GM19328 (cell line): ENCODE results near the gene TAS2R10.
"Not testable (repeated sequence)": the region's sequence is repeated elsewhere in the genome, so short reads cannot be mapped to it uniquely, and the experiment has no call there.

ENCODE experiments used
- ATAC-seq: cut with Tn5 transposase; IDR thresholded peaks from one replicate; pipeline ENCODE4 v1.9.1; 2021; ENCODE audit warnings: mild to moderate bottlenecking, moderate library complexity; ENCODE audit not compliant: unreplicated experiment

The TAS2R10 gene, protein sequence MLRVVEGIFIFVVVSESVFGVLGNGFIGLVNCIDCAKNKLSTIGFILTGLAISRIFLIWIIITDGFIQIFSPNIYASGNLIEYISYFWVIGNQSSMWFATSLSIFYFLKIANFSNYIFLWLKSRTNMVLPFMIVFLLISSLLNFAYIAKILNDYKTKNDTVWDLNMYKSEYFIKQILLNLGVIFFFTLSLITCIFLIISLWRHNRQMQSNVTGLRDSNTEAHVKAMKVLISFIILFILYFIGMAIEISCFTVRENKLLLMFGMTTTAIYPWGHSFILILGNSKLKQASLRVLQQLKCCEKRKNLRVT

DNA sequence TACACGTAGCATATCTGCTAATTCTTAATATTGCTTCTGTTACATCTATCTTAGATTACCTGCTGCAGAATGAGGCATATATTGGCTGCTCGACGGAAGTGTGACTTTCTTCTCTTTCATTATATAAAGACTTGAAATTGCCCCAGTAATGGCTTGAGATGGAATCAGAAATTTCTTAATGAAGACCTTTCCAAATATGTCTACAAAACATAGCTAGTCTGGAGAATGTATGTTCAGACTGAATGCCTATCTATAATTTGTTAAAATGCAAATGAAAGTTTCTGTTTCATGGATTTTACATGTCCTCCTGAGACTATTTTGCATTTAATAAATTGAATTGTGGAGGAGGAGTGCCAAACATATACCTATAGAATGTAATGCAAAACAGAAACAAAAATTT lies at the start of gene TAS2R10:
Gene TAS2R10 (minus strand): TSS at position 101 of the 400 bp plus-strand sequence. CDS start 89 bp downstream, at position 12.
- no peak for ATAC-seq

DNA sequence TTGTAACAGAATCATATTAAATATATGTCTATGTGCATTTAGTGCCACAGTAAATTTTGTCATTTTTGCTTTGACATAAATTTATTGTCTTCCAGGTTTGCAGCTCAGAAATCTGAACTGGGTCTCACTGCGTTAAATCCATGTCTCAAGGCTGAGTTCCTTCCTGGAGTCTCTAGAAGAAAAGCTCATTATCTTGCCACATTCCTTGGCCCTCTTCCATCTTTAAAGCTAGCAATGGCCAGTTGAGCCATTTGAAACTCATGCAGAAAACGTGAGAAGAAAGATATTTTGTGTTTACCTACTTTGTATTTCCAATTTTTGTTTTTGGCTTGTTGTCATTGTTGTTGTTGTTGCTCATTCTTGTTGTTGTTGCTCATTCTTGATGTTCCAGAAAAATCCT lies 47.2 kb upstream of the TAS2R10 start:
- no peak for ATAC-seq

DNA sequence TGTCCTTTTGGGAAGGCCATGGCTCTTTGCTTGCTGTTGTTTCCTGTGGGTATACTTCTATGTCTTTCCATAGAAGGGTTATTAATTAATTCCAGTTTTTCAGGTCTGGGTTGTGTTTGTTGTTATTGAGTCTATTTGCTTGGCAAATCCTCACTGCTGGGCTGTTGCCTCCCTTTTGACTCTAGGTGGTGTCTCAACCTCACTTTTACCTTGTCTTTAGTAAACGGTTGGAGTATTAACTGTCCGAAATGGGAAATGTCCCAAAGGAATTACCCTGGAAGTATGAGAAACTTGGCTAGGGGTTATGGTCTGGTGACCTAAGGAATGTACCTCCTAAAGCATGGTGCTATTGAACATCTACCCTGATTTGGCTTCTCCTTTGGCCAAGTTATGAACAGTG lies 41.2 kb upstream of the TAS2R10 start:
- no peak for ATAC-seq

DNA sequence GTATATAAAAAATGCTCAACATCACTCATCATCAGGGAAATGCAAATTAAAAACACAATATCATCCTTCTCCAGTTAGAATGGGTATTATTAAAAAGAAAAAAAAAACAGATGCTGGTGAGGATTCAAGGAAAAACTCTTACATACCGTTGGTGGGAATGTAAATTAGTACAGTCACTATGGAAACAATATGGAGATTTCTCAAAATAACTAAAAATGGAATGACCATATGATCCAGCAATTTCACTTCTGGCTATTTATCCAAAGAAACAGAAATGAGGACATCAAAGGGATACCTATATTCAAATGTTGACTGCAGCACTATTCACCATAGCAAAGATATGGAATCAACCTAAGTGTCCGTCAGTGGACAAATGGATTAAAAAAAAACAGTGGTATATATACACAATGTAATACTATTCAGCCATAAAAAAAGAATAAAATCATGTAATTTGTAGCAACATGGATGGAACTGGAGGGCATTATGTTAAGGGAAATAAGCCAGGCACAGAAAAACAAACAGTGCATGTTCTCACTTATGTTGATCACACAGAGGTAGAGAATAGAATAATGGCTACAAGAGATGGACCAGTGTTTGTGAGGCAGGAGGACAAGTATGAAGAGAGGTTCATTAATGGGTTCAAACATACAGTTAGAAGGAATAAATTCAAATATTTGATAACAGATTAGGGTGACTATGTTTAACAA lies 37.5 kb upstream of the TAS2R10 start:
- ATAC-seq: no peak

DNA sequence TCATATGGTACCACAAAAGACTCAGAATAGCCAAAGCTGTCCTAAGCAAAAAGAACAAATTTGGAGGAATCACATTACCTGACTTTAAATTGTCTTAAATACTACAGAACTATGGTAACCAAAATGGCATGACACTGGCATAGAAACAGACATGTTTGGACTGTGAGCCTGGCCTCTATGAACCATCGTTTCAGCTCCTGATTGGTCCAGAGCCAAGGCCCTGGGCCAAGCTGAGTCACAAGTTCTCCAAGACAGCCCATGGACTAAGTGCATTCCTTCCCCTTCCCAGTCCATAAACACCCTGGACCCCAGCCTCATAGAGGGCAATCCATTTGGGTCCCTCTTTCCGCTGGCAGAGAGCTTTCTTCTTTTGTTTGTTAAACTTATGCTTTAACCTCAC lies 35.2 kb upstream of the TAS2R10 start:
- ATAC-seq: no peak

DNA sequence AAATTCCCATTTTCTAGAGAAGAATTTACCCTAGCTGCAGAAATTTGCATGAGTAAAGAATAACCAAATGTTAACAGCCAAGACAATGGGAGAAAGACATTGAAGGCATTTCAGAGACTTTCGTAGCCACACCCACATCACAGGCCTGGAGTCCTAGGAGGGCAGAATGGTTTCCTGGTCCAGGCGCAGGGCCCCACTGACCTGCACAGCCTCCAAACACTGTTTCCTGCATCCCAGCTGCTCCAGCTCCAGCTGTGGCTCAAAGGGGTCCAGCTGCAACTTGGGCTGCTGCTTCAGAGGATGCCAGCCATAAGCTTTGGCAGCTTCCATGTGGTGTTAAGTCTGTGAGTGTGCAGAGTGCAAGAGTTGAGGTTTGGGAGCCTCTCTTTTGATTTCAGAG lies 29.6 kb upstream of the TAS2R10 start:
- no peak for ATAC-seq

DNA sequence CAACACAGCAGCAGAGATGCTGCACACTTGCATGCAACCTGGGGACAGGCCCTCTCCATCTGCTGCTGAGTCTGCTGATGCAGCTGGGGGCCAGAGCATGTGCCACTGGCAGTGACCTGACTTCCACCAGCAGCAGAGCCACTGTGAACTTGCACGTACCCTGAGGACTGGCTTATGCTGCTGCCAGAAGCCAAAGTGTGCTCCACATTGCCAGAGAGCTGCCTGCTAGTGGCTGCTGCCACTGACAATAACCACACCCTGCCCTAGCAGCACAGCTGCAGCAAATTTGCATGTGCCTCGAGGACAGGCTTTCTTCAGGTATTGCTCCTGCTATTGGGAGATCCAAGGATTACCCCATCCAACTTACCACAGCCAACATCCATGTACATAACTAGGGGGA lies 27.6 kb upstream of the TAS2R10 start:
- ATAC-seq: no peak

DNA sequence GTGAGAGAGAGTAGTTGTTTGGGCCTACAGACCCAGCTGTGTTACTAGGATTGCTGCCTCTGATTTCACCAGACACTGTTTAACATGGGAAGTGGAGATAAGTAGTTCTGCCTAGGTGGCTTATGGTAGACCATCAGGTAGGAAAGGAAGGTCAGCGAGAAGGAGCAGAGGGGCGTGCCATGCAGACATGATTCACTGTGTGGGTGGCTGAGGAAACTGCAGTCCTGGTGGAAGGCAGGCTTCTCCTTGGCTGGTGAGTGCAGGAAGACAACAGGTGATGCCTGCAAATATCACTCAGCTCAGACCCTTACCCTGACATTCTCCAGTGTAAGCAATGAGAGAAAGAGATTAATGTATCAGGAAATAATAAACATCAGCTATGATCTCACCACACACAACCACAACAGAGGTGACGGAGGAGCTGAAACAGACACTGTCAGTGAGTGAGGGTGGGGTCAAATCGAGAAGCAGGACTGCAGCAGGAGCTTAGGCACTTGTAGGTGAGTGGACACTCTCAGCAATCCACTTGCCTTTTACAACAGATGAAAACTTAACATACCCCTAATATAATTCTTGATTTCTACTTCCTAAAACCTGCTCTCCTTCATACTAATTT lies 25.2 kb upstream of the TAS2R10 start:
- no peak for ATAC-seq

DNA sequence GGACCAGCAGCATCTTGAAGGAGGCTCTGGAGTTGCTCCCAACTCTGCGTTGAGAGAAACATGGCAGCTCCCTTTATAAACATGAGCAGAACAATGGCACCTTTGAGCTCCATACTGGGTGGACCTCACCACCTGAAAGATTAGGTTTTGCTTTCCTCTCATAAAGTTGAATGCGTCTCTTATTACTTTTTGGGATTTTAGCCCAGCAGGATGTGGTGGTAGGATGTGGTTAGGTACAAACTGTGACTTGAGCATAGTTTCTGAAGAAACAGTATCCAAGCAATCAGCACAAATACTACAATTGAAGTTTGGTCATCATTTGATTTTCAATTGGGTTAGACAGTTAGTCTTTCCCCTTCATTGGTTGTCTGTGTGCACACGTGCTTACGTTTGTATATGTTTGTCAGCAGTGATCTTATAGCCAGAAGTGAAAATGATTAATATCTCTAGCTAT lies 23.3 kb upstream of the TAS2R10 start, which contains the start of gene PRR4:
Gene PRR4 (minus strand): TSS at position 51 of the 454 bp plus-strand sequence. CDS start 38 bp downstream, at position 13.
- ATAC-seq: no peak

DNA sequence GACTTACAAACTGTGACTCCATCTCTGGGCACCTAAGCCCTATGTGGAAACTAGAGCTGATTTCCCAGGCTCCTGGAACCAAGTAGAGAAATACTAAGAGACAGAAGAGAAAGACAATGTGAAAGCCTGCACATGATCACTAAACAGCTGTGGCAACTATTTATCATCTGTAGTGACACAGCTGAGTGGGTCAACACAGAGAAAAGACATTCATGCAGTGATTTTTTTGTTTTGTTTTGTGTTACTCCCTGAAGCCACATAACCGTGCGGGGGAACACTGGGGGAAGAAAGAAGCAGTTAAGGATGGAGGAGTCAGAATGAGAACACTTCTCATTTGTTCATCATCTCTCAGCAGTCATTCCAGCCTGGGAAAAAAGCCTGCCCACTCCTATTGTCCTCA lies 21.6 kb upstream of the TAS2R10 start:
- no peak for ATAC-seq

DNA sequence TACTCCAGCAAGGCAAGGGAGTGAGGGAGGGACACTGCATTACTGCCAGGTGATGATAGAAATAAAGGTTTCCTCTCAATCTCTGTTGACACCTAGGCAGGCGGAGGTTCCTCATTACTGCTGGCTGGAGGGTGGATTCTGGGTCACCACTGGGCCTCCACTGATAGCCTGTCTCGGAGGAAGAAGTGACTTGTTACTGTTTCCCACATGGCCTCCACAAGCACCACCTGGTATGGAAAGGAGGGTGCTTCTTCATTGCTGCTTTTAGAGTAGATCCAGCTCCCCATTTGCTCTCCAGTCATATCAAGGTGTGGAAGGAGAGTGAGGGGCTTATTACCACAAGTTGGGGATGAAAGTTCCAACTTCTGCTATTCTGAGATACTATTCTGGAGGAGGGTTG lies 16.7 kb upstream of the TAS2R10 start:
- no peak for ATAC-seq

DNA sequence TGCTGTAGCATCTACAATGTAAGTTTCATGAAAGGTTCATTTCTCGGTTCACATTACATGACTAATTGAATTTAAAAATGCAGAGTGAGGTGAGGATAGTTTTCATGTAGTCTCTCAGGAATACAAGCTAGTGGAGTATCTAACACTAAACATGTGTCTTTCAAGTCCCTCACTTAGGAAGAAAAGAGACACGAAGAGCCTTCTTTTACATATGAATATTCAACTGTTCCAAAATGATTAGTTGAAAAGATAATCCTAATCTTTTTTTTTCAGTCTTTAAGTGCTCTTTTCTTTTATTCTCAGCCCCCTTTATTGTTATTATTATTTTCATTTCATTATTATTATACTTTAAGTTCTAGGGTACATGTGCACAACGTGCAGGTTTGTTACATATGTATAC lies 12.3 kb upstream of the TAS2R10 start:
- ATAC-seq: no peak

DNA sequence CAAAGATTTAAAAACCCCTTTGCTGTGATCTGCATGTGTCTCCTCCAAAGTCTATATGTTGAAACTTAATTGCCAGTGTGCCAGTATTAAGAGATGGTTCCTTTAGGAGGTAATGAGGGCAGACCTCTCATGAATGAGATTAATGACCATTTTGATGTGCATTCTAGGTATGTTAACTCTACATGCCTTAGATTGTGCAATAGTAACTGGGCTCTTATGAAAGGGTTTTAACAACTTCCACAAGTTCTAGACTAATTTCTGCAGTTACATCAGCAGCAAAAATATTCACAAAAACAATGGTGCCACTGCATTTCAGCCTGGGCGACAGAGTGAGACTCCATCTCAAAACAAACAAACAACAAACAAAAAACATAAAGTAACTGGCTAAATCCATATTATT lies 3.8 kb upstream of the TAS2R10 start:
- ATAC-seq: no peak

DNA sequence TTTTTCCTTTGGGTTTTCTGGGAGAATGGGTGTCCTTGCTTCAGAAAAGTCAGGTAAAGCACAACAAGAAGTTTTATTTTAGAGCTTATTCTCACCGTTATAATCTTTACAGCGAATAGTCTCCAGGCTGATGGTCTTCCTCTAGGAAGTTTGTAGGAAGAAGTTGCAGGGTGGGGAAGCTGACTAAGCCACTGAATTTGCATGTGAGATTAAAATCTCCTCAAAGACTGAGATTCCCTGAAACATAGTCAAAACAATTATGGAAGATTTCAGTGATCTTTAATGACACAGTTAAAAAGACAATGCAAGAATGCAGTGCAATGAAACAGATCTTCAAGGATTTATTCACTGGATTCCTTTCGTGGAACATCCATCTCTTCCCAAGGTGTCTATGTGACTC lies 1.2 kb downstream of the TAS2R10 start:
- ATAC-seq: no peak

DNA sequence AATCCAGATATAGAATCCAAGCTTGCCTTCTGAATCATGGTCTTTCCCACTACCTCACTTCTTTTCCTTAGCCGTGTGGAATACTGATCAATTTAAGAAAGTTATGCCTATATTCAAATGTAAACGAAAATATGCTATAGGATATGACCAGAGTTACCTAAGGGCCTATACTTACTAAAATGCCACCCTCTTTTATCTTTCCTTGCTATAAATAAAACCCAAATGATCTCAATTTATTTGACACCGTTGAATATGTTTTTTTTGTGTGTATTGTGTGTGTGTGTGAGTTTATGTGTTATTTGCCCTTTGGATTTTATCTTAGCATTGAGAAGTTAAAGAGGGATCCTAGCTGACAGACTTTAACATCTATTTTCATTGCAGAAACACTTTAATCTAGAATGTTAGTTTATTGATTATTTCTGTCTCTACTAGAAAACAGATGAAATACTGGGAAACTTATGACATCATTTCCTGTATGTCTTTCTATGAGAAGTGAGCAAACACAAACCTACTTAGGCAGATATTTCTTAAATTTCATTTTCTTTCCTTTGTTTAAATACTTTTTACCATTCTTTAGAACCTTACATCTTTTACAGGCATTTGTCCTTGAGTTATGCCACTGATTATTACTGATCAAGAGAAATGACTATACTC lies 14.1 kb downstream of the TAS2R10 start:
- no peak for ATAC-seq

DNA sequence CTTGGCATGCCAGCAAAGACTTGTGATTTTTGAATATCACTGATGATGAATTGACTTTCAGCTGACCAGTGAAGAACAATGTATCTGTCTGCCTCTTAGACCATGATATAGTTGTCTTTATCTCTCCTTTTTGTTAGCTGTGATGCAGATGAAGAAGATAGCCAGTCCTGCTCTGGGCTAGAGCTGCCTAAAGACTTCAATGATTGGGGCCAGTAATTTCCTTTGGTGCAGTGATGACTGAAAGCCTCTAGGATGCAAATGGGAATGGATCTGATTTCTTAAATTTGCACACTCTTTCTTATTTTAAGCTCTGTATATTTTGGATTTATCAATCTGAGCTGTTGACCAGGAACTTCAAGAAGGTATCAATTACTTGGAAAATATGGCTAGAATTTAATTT lies 16.1 kb downstream of the TAS2R10 start, which contains the start of gene TAS2R9:
Gene TAS2R9 (minus strand): TSS at position 101 of the 400 bp plus-strand sequence. CDS start 93 bp downstream, at position 8.
- ATAC-seq: no peak

DNA sequence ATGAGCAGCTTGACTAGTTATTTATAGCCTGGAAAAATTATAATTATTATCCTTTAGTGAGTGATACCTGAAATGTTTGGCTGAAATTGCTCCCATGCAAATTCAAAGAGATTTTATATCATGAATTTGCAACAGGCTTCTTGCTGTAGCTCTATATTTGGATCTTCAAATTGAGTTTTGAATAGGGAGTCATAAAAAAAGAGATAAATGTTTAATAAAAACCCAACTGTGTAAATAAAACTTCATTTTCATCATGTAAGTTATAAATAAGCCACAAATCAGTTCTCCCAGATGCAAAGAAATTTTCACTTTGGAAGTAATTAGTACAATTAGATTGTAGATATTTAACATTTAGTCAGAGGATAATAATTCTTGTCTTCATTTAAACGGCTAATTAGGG lies 19.0 kb downstream of the TAS2R10 start, which contains the start of gene TAS2R8:
Gene TAS2R8 (minus strand): TSS at position 101 of the 400 bp plus-strand sequence. CDS start 306 bp downstream, outside the sequence.
- ATAC-seq: no peak

DNA sequence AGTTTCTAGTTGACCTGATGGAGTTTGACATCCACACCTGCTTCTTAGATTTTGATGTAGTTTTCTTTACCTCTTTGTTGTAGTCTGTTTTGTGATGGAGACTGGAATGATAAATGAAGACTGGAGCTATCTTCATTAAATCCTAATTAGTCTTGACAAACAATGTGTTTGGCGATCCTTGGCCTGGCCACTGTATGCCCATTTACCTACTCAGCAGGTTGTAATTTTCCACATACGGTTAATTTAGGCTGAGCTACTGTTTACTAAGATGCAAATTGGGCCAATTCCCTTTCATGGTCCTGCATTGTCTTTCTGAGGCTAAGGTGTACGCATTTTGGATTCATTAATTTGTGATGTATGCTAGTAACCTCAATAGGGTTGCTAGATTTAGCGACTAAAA lies 23.6 kb downstream of the TAS2R10 start, which contains the start of gene TAS2R7:
Gene TAS2R7 (minus strand): TSS at position 41 of the 400 bp plus-strand sequence. CDS start 57 bp downstream, outside the sequence.
- no peak for ATAC-seq

DNA sequence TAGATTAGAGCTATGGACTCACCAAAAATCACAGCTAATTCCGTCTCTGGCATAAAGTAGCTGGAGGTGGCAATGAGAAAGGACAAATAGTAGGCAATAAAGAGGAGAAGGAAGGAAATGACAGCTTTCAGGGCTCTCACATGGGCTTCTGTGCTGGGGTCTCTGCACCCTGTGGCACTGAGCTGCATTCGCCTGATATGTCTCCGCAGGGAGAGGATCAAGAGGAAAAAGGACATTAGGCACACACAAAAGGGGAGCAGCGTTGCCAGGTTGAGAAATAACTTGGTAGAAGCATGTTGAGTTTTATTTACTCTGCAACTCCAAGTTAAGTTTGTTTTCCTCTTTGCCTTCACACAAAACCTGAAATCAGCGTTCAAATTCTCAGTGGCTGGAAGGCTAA lies 24.4 kb downstream of the TAS2R10 start:
- no peak for ATAC-seq

DNA sequence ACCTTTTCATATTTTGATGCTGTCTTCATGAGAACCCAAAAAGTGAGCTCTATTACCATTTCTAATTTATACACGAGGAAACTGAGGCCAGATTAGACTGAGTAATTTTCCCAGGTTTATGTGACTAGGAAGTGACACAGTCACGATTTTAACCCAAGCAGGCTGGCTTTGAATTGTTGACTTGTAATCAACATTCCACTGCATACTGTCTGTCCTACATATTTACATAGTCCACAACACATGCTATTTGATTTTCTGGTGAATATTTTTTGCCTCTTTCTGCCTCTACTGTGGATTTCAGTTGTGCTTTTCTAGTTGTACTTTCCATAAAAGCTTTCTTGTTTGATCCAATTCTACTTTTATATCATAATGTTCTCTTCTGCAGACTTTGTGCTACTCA lies 31.9 kb downstream of the TAS2R10 start:
- ATAC-seq: no peak

DNA sequence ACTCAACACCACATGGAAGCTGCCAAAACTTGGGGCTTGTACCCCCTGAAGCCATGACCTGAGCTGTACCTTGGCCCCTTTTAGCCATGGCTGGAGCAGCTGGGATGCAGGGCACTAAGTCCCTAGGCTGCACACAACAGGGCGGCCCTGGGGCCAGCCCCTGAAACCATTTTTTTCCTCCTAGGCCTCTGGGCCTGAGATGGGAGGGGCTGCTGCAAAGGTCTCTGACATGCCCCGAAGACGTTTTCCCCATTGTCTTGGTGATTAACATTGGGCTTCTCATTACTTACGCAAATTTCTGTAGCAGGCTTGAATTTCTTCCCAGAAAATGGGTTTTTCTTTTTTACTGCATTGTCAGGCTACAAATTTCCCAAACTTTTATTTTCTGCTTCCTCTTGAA lies 34.4 kb downstream of the TAS2R10 start:
- ATAC-seq: not testable (repeated sequence)
